ENCODE results near the gene TUBG1. TPM values are rescaled to one million over a fixed set of nuclear protein-coding genes. Genes with fewer than 3 reads are reported as not detected.

Gene TUBG1
- total and polyA plus RNA-seq, 5 donors from 2014 or later = 7.2 to 13.5 (median 8.8) TPM

DNA sequence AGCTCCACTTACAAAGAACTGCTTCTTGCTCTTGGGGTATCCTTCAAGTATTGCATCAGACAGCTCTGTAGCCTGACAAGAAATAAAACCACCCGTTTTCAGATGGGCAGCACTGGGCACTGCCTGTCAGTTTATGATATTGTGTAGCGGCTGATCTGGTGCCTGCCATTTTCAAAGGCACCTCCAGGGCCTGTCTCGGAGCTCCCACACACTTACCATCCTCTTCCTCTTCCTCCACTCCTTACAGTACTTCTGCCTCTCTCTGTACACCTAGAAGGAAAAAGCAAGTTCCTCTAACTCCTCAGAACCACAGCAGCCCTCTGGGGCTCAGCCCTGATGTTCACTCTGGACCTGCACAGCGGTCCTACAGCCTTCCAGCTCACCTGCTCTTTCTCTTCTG lies 36.4 kb upstream of the TUBG1 start:
- no peak overlapping the region for H3K27ac ChIP-seq (ENCODE audit: insufficient read depth, low read length, poor library complexity, severe bottlenecking)
- DNase-seq = no peak
- H3K36me3 ChIP-seq (ENCODE audit: control insufficient read depth, insufficient read depth, low read length) = peaks cover 66% of the 10 kb centered on the region

DNA sequence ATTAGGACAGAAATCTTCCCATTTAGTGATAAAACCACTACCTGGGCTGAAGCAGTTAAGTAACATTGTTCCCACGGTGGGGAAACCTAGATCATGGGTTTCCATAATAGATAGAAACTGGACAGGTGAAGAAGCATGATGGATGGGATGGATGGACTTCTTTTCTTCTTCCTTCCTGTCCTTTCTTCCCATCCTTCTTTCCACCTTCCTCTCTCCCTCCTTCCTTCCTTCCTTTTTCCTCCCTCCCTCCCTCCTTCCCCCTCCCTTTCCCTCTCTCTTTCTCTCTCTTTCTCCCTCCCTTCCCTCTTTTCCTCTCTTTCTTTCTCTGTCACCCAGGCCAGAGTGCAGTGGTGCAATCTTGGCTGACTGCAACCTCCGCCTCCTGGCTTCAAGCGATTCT lies 35.0 kb upstream of the TUBG1 start:
- no peaks in the 10 kb centered on the region for H3K27me3 Mint-ChIP-seq
- Histone ChIP-seq H3K4me1 (ENCODE audit: control insufficient read depth, insufficient read depth, low read length, poor library complexity, severe bottlenecking) (peaks cover 19% of the 10 kb centered on the region), H3K4me3 (ENCODE audit: low read depth, low read length) (no peak overlapping the region), H3K36me3 (ENCODE audit: control insufficient read depth, insufficient read depth, low read length) (peaks cover 54% of the 10 kb centered on the region), H3K27ac (ENCODE audit: insufficient read depth, low read length, poor library complexity, severe bottlenecking) (no peak overlapping the region), H3K9me3 (ENCODE audit: control insufficient read depth in 2 of 2, low read length in 2 of 2) (no peaks in the 10 kb centered on the region), H3K27me3 (ENCODE audit: control insufficient read depth, insufficient read depth, low read length) (no peaks in the 10 kb centered on the region)
- no peaks in the 10 kb centered on the region for H3K9me3 Mint-ChIP-seq
- H3K36me3 Mint-ChIP-seq = peaks cover 31% of the 10 kb centered on the region
- ATAC-seq (ENCODE audit: low read depth in 2 of 2) = no peak
- DNase-seq = no peak
- H3K27ac Mint-ChIP-seq = no peak overlapping the region
- no peak overlapping the region for H3K4me3 Mint-ChIP-seq
- peaks cover 9 to 43% (median 28%) of the 10 kb centered on the region in 4 donors for H3K4me1 Mint-ChIP-seq

More for the DNA sequence above, 36.4 kb upstream of the TUBG1 start:
- peaks cover 9 to 47% (median 30%) of the 10 kb centered on the region in 4 donors for H3K4me1 Mint-ChIP-seq
- H3K9me3 Mint-ChIP-seq = no peaks in the 10 kb centered on the region
- no peaks in the 10 kb centered on the region for H3K27me3 Mint-ChIP-seq
- Histone ChIP-seq H3K4me1 (ENCODE audit: control insufficient read depth, insufficient read depth, low read length, poor library complexity, severe bottlenecking) (peaks cover 24% of the 10 kb centered on the region), H3K9me3 (ENCODE audit: control insufficient read depth in 2 of 2, low read length in 2 of 2) (no peaks in the 10 kb centered on the region), H3K4me3 (ENCODE audit: low read depth, low read length) (no peak overlapping the region), H3K27me3 (ENCODE audit: control insufficient read depth, insufficient read depth, low read length) (no peaks in the 10 kb centered on the region)
- no peak for ATAC-seq (ENCODE audit: low read depth in 2 of 2)
- H3K36me3 Mint-ChIP-seq = peaks cover 31% of the 10 kb centered on the region
- no peak overlapping the region for H3K4me3 Mint-ChIP-seq
- H3K27ac Mint-ChIP-seq = peak overlapping the region in 1 of 3 donors; percentile 16

DNA sequence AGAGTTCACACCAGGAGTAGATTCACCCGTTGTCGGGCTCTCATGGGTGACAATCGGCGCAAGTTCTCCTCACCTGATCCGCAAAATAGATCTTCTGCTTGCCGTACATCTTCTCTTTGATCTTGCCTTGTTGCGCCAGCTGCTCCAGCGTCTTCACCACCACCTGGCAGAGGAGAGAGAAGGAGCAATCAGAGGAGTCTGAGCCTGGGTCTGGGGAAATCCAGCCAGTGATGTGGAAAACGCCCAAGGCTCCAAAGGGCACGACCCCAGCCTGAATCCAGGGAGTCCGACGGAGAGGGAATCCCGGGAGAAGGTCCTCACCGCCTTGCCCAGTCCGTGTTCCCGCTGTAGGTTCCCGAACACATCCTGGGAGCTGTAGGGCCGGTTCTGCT lies 32.3 kb upstream of the TUBG1 start:
- no peaks in the 10 kb centered on the region for H3K9me3 ChIP-seq (ENCODE audit: control insufficient read depth in 2 of 2, low read length in 2 of 2)
- peak overlapping the region; percentile 69 for H3K27ac ChIP-seq (ENCODE audit: insufficient read depth, low read length, poor library complexity, severe bottlenecking)
- Mint-ChIP-seq H3K4me1 (peaks cover 9 to 35% (median 26%) of the 10 kb centered on the region in 4 donors), H3K27ac (peak overlapping the region in 2 of 3 donors; percentile 85 to 94), H3K27me3 (no peaks in the 10 kb centered on the region), H3K4me3 (peak overlapping the region; percentile 3 to 99 (median 92)), H3K9me3 (no peaks in the 10 kb centered on the region), H3K36me3 (peaks cover 18% of the 10 kb centered on the region)
- no peaks in the 10 kb centered on the region for H3K27me3 ChIP-seq (ENCODE audit: control insufficient read depth, insufficient read depth, low read length)
- peaks cover 49% of the 10 kb centered on the region for H3K36me3 ChIP-seq (ENCODE audit: control insufficient read depth, insufficient read depth, low read length)
- peak in 1 of 3 donors; percentile 28 for DNase-seq
- ATAC-seq (ENCODE audit: low read depth in 2 of 2) = no peak
- H3K4me1 ChIP-seq (ENCODE audit: control insufficient read depth, insufficient read depth, low read length, poor library complexity, severe bottlenecking) = peaks cover 19% of the 10 kb centered on the region
- peak overlapping the region; percentile 35 for H3K4me3 ChIP-seq (ENCODE audit: low read depth, low read length)

DNA sequence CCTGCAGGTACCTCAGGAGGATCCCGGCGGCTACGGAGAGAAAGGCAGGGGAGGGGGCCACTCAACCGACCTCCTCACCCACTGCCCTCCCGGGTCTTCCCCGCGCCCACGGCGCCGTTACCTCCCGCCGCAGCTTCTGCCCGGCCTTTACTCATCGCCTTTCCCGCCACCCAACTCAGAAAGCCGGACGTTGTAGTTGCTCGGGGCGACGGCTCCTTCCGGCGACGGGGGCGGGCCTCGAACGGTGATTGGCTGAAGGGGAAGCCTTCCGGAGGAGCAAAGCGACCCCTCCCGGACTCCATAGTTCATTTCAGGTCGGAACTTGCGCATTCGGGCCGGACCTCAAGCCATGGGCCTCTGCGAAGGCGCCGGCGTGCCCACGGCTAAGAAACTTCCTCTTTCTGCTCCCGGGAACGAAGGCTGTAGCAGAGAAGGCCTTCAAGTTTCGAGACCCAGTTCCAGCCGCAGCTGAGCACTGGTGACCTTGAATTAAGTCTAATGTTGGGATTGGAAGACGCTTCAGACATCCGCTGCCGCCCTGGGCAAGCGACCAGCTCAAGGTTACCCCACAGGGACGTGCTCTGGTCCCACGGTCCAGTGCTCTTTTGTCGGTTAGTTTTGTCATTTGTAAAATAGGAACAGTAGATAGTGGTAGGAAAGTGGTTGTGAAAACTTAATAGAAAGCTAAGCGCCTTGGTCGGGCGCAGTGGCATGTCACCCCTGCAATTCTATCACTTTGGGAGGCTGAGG lies 31.8 kb upstream of the TUBG1 start, which contains the start of gene PSMC3IP:
PSMC3IP (minus strand) TSS at position 198 of the 750 bp plus-strand sequence; CDS start at position 155, 43 bp downstream.
- Mint-ChIP-seq H3K36me3 (peaks cover 18% of the 10 kb centered on the region), H3K27ac (peak within 1 kb of the TSS; percentile 85 to 96 (median 96)), H3K27me3 (no peaks in the 10 kb centered on the region), H3K9me3 (no peaks in the 10 kb centered on the region), H3K4me3 (peak within 1 kb of the TSS; percentile 87 to 99 (median 98)), H3K4me1 (peaks cover 9 to 35% (median 26%) of the 10 kb centered on the region in 4 donors)
- no peaks in the 10 kb centered on the region for H3K9me3 ChIP-seq (ENCODE audit: control insufficient read depth in 2 of 2, low read length in 2 of 2)
- peak; percentile 88 to 95 (median 89) for DNase-seq
- H3K4me1 ChIP-seq (ENCODE audit: control insufficient read depth, insufficient read depth, low read length, poor library complexity, severe bottlenecking) = peaks cover 19% of the 10 kb centered on the region
- H3K4me3 ChIP-seq (ENCODE audit: low read depth, low read length) = peak within 1 kb of the TSS; percentile 90
- peak; percentile 94 to 95 for ATAC-seq (ENCODE audit: low read depth in 2 of 2)
- no peaks in the 10 kb centered on the region for H3K27me3 ChIP-seq (ENCODE audit: control insufficient read depth, insufficient read depth, low read length)
- H3K36me3 ChIP-seq (ENCODE audit: control insufficient read depth, insufficient read depth, low read length) = peaks cover 49% of the 10 kb centered on the region
- peak within 1 kb of the TSS; percentile 69 for H3K27ac ChIP-seq (ENCODE audit: insufficient read depth, low read length, poor library complexity, severe bottlenecking)

DNA sequence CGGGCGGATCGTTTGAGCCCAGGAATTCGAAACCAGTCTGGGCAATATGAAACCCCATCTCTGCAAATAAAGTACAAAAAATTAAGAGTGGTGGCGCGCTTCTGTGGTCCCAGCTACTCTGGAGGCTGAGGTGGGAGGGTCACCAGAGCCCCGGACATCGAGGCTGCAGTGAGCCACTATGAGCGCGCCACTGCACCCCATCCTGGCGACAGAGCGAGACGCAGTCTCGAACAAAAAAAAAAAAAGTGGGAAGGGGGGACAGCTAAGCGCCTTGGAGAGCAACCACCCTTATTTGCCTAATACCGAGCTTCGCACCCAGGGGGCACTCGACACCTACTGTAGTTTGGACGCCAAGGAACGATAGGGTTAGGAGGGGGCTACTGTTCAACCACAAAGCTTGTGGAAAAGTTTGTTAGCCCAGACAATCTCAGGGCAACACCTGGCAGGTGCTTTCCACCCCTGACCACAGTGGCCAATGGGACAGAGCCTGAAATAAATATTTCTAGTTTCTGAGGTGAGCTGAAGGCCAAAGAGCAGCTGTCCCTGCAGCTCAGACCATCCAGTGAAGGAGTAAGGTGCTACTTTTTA lies 31.1 kb upstream of the TUBG1 start:
- Histone ChIP-seq H3K36me3 (ENCODE audit: control insufficient read depth, insufficient read depth, low read length) (peaks cover 49% of the 10 kb centered on the region), H3K4me3 (ENCODE audit: low read depth, low read length) (peak overlapping the region; percentile 90), H3K27me3 (ENCODE audit: control insufficient read depth, insufficient read depth, low read length) (no peaks in the 10 kb centered on the region), H3K9me3 (ENCODE audit: control insufficient read depth in 2 of 2, low read length in 2 of 2) (no peaks in the 10 kb centered on the region), H3K4me1 (ENCODE audit: control insufficient read depth, insufficient read depth, low read length, poor library complexity, severe bottlenecking) (peaks cover 19% of the 10 kb centered on the region), H3K27ac (ENCODE audit: insufficient read depth, low read length, poor library complexity, severe bottlenecking) (peak overlapping the region; percentile 69)
- ATAC-seq (ENCODE audit: low read depth in 2 of 2) = peak; percentile 35 to 43
- Mint-ChIP-seq H3K4me3 (peak overlapping the region; percentile 87 to 99 (median 98)), H3K36me3 (peaks cover 21% of the 10 kb centered on the region), H3K27ac (peak overlapping the region; percentile 85 to 96 (median 94)), H3K27me3 (no peaks in the 10 kb centered on the region), H3K4me1 (peaks cover 7 to 34% (median 25%) of the 10 kb centered on the region in 4 donors), H3K9me3 (no peaks in the 10 kb centered on the region)
- DNase-seq = peak; percentile 58 to 75 (median 62)

DNA sequence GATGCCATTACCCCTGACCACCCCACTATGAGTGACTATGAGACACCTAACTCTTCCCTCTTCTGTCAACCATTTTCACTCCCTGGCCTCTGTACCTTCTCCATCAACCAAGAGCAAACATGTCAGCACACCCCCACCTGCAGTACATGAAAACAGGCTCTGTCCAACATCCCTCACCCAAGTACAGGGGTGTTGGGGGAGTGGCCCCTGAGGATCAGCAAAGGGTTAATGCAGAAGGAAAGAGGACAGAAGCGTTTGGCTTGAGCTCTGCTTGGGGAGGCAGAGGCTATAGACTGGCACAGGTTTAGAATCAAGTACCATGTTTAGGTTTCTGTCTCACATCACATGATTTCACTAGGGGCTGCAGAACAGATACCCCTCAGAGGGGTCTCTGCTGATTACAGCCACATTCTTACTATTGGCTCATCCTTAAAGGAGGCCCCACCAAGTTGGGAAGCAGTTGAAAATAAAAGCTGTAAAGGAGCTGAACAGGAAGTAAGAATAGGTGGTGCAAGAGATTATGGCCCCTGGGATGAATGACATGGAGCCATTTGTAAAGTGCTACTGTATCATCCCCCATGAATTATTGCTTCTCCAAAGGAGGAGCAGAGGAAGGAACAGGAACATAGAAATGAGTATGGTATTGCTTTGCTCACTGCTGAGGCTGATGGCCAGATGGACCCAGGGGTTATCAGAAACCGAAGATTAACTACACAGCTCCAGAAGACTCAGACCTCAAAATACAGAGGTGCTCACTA lies 29.5 kb upstream of the TUBG1 start:
- Mint-ChIP-seq H3K4me3 (peak overlapping the region in 3 of 4 donors; percentile 56 to 70 (median 69)), H3K27ac (peak overlapping the region; percentile 25 to 64 (median 58)), H3K9me3 (no peaks in the 10 kb centered on the region), H3K4me1 (peaks cover 4 to 33% (median 20%) of the 10 kb centered on the region in 4 donors), H3K36me3 (peaks cover 18% of the 10 kb centered on the region), H3K27me3 (no peaks in the 10 kb centered on the region)
- Histone ChIP-seq H3K27ac (ENCODE audit: insufficient read depth, low read length, poor library complexity, severe bottlenecking) (no peak overlapping the region), H3K9me3 (ENCODE audit: control insufficient read depth in 2 of 2, low read length in 2 of 2) (no peaks in the 10 kb centered on the region), H3K36me3 (ENCODE audit: control insufficient read depth, insufficient read depth, low read length) (peaks cover 51% of the 10 kb centered on the region), H3K4me3 (ENCODE audit: low read depth, low read length) (no peak overlapping the region), H3K4me1 (ENCODE audit: control insufficient read depth, insufficient read depth, low read length, poor library complexity, severe bottlenecking) (peaks cover 19% of the 10 kb centered on the region), H3K27me3 (ENCODE audit: control insufficient read depth, insufficient read depth, low read length) (no peaks in the 10 kb centered on the region)
- DNase-seq (no peak), ATAC-seq (ENCODE audit: low read depth in 2 of 2) (no peak)

DNA sequence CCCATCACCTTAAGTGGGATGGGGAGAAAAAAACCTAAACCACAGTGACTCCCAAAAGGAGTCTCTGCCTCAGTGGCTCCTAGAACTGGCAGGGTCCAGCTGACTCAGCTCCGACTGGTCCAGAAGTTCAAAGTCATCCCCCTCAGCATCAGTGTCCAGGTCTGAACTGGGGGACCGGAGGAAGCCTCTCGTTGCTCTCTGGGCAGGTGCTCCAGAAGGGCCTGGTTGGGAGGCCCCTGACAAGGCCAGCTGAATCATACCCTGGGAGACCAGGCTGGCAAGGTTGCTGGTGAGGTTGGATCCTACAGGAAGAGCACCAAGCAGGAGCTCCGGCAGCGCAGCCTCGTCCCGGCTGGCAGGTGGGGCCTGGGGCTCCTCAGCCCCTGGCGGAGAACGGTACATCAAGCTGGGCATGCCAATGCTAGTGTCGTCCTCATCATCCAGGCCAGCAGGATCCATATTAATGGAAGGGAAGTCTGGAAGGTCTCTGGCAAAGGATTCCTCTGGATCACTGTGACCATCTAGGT lies 27.7 kb upstream of the TUBG1 start:
- no peak for DNase-seq
- Mint-ChIP-seq H3K27me3 (no peaks in the 10 kb centered on the region), H3K27ac (no peak overlapping the region), H3K36me3 (peaks cover 21% of the 10 kb centered on the region), H3K4me3 (no peak overlapping the region), H3K4me1 (peaks cover 0 to 29% (median 20%) of the 10 kb centered on the region in 4 donors), H3K9me3 (no peaks in the 10 kb centered on the region)
- H3K4me1 ChIP-seq (ENCODE audit: control insufficient read depth, insufficient read depth, low read length, poor library complexity, severe bottlenecking) = peaks cover 19% of the 10 kb centered on the region
- no peak for ATAC-seq (ENCODE audit: low read depth in 2 of 2)
- H3K36me3 ChIP-seq (ENCODE audit: control insufficient read depth, insufficient read depth, low read length) = peaks cover 67% of the 10 kb centered on the region
- no peaks in the 10 kb centered on the region for H3K27me3 ChIP-seq (ENCODE audit: control insufficient read depth, insufficient read depth, low read length)
- H3K4me3 ChIP-seq (ENCODE audit: low read depth, low read length) = no peak overlapping the region
- H3K27ac ChIP-seq (ENCODE audit: insufficient read depth, low read length, poor library complexity, severe bottlenecking) = no peak overlapping the region
- no peaks in the 10 kb centered on the region for H3K9me3 ChIP-seq (ENCODE audit: control insufficient read depth in 2 of 2, low read length in 2 of 2)

Data from CD4-positive, CD25-positive, alpha-beta regulatory T cell (primary cell).